Hematopoietic multipotent progenitor cell treated with erythropoietin and hydrocortisone succinate and interleukin-3 and kit ligand, for 15 days (in vitro differentiated cells): Measurements from ENCODE around the gene CACNA1A.
"Not testable (repeated sequence)": the region's sequence is repeated elsewhere in the genome, so short reads cannot be mapped to it uniquely, and the experiment has no call there.

Source experiments
- DNase-seq: peaks from one replicate; pipeline ENCODE4 v3.0.0-alpha.2; 2015; ENCODE audit warnings: low spot score

Gene CACNA1A

GRCh38 chr19:13229246-13229645 is 277.0 kb downstream of the CACNA1A start:
- no peak for DNase-seq

- DNase-seq: no peak
Measured at GRCh38 chr19:13228561-13228960, 277.7 kb downstream of the CACNA1A start.

GRCh38 chr19:13226983-13227382 is 279.3 kb downstream of the CACNA1A start:
- no peak for DNase-seq

- DNase-seq: no peak
Measured at GRCh38 chr19:13225973-13226865, 280.1 kb downstream of the CACNA1A start.

- DNase-seq: no peak
Measured at GRCh38 chr19:13225085-13225484, 281.2 kb downstream of the CACNA1A start.

GRCh38 chr19:13220847-13221246 is 285.4 kb downstream of the CACNA1A start:
- DNase-seq: no peak

- no peak for DNase-seq
Measured at GRCh38 chr19:13215572-13216380, 290.5 kb downstream of the CACNA1A start.

GRCh38 chr19:13214036-13214730 is 292.1 kb downstream of the CACNA1A start:
- no peak for DNase-seq

GRCh38 chr19:13212759-13213330 is 293.4 kb downstream of the CACNA1A start:
- peak; percentile 81 for DNase-seq

GRCh38 chr19:13211426-13212308 is 294.6 kb downstream of the CACNA1A start:
- no peak for DNase-seq

- DNase-seq: no peak
Measured at GRCh38 chr19:13210941-13211340, 295.3 kb downstream of the CACNA1A start.

- DNase-seq: no peak
Measured at GRCh38 chr19:13210339-13210775, 295.9 kb downstream of the CACNA1A start.

GRCh38 chr19:13209484-13210338 is 296.6 kb downstream of the CACNA1A start:
- DNase-seq: no peak

- no peak for DNase-seq
Measured at GRCh38 chr19:13208672-13209483, 297.4 kb downstream of the CACNA1A start.

GRCh38 chr19:13207846-13208671 is 298.2 kb downstream of the CACNA1A start:
- no peak for DNase-seq

- no peak for DNase-seq
Measured at GRCh38 chr19:13207237-13207845, 298.9 kb downstream of the CACNA1A start.

GRCh38 chr19:13206587-13206986 is 299.7 kb downstream of the CACNA1A start:
- DNase-seq: no peak

- not testable (repeated sequence) for DNase-seq
Measured at GRCh38 chr19:13202112-13202511, 304.2 kb downstream of the CACNA1A start.
